ENCODE measurements around the gene SLC25A26. TPM values are rescaled to one million over a fixed set of nuclear protein-coding genes. Genes with fewer than 3 reads are reported as not detected.

The SLC25A26 gene
- total and polyA plus RNA-seq, 8 donors: 5.1 to 13.6 (median 9.9) TPM

DNA sequence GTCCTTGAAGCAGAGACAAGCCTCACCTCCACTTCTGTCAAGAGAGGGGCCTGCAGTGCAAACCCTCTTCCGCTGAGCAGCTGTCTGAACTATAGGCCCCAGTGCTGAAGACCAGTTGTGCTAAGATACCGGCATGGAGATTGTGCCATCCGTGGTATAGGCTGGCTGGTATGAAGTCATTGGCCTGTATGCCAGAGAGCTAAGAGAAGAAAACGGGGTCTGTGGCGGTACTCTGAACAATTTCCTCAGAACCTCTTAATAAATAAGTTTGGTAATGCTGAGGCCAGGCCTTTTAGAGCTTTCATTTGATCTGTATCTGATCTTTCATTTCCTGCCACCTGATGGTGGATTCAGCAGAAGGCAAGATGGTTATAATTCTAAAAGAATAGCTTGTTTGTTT lies 157.0 kb downstream of the SLC25A26 start:
- Histone ChIP-seq H3K36me3 (peaks cover 0 to 55% (median 43%) of the 10 kb centered on the region in 3 donors), H3K27ac (no peak overlapping the region), H3K9me3 (no peaks in the 10 kb centered on the region), H3K4me1 (peaks cover 0 to 21% (median 9%) of the 10 kb centered on the region in 3 donors), H3K27me3 (no peaks in the 10 kb centered on the region), H3K4me3 (no peak overlapping the region)
- FAIRE-seq: no peak
- no peak for TF ChIP-seq CTCF (IDR thresholded peaks at IDR 0.05)
- intact Hi-C loops (cut with DNase I): loop anchor here in 1 of 3 donors (10.0 kb wide), 1 partner anchor 103 kb away; no protein-coding TSS in a partner anchor
- WGBS, 2 donors: 91% methylated on average over 5 of the region's 5 CpGs
- ATAC-seq: no peak
- no peak for DNase-seq

- intact Hi-C loops (cut with DNase I): loop anchor here in 1 of 3 donors (10.0 kb wide), 1 partner anchor 103 kb away; no protein-coding TSS in a partner anchor
- Histone ChIP-seq H3K27ac (no peak overlapping the region), H3K9me3 (no peaks in the 10 kb centered on the region), H3K27me3 (no peaks in the 10 kb centered on the region), H3K4me3 (no peak overlapping the region), H3K4me1 (peaks cover 0 to 21% (median 9%) of the 10 kb centered on the region in 3 donors), H3K36me3 (peaks cover 0 to 60% (median 46%) of the 10 kb centered on the region in 3 donors)
- DNase-seq (no peak), FAIRE-seq (no peak), ATAC-seq (peak in 1 of 4 donors; percentile 14)
- 58 to 73% methylated on average over 5 of the region's 5 CpGs for WGBS, 2 donors
- peak in 3 of 4 donors; percentile 12 to 34 (median 23) for TF ChIP-seq CTCF (IDR thresholded peaks at IDR 0.05)
Observed at GRCh38 chr3:66378256-66378655, 157.5 kb downstream of the SLC25A26 start.

DNA sequence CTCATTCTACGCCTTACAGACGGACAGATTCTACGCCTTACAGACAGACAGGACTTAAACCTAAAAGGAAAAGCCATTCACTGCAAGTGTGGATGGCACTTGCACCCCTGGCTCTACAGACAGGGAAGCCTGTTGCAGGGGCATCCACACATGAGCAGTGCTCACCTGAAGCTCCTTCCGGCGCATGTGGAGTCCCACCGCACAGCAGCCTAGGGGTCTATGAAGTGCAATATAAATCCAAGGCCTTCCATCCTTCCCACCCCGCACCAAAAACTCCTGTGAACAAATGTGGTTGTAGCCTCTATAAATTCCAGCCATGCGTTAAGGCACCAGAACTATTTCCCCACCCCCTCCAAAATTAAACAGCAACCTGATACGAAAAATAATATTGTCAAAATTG lies 158.8 kb downstream of the SLC25A26 start:
- DNase-seq (no peak), FAIRE-seq (no peak), ATAC-seq (no peak)
- intact Hi-C loops (cut with DNase I): loop anchor here in 1 of 3 donors (10.0 kb wide), 1 partner anchor 105 kb away; no protein-coding TSS in a partner anchor
- 94% methylated on average over 9 of the region's 9 CpGs for WGBS, 2 donors
- Histone ChIP-seq H3K36me3 (peaks cover 0 to 73% (median 53%) of the 10 kb centered on the region in 3 donors), H3K27me3 (no peaks in the 10 kb centered on the region), H3K27ac (no peak overlapping the region), H3K4me1 (peaks cover 0 to 21% (median 9%) of the 10 kb centered on the region in 3 donors), H3K4me3 (no peak overlapping the region), H3K9me3 (no peaks in the 10 kb centered on the region)
- no peak for TF ChIP-seq CTCF (IDR thresholded peaks at IDR 0.05)

DNA sequence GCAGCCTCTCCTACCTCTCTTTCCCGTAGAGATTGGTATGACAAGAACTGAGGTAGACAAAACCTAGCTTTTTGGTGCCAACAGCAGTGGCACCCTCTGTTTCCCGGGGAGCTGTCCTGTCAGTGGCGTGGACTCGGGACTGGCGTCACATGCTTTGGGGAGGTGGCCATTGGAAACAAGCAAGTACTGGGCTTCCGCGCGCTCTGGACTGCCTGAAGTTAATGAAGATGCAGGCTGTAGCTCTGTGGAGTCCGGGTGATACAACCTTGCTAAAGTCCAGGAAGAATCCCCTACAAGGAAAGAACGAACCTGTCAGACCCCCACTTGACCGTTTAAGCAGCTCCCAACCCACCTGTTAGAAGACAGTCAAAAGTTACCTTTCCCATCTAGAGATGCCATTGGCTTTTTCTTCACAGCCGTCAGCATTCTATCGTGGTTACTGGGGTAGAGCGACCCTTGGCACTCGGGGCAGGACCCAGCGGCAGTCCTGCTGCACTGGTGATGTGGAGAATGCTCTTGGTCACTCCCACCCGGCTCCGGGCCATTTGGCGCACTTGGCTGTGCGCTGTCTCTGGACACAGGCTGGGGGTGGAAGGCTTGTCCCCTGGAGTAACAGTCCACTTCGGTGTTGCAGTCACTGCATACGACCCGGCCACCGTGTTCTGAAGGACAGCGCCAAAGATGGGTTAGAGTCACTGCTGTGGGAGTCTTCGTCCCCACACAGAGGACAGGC lies 159.6 kb downstream of the SLC25A26 start:
- no peak for TF ChIP-seq CTCF (IDR thresholded peaks at IDR 0.05)
- Histone ChIP-seq H3K4me1 (peaks cover 0 to 21% (median 9%) of the 10 kb centered on the region in 3 donors), H3K27ac (no peak overlapping the region), H3K27me3 (no peaks in the 10 kb centered on the region), H3K4me3 (no peak overlapping the region), H3K36me3 (peaks cover 0 to 81% (median 57%) of the 10 kb centered on the region in 3 donors), H3K9me3 (no peaks in the 10 kb centered on the region)
- intact Hi-C loops (cut with DNase I): no loop called here
- FAIRE-seq: no peak
- DNase-seq: no peak
- no peak for ATAC-seq
- WGBS, 2 donors: 86 to 93% methylated on average over 26 of the region's 26 CpGs

DNA sequence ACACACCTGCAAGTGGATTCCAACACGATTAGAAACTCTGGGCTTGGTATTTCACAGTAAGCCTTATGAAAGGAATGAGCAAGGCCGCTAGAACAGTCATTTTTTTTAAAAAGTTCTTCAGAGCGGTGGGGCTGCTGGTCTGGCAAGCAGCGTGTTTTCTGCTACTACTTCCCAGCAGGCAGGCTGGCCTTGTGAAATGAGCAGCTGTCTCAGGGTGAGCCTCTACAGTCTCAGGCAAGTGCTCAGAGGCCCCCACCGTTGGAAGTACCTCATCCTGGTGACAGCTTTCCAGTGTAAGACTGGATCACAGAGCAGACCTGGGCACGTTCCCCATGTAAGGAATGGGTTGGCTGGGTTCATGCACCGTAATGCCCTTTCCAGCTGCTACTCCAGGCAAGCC lies 160.8 kb downstream of the SLC25A26 start:
- Histone ChIP-seq H3K27me3 (no peaks in the 10 kb centered on the region), H3K36me3 (peaks cover 4 to 93% (median 69%) of the 10 kb centered on the region in 3 donors), H3K4me3 (no peak overlapping the region), H3K9me3 (no peaks in the 10 kb centered on the region), H3K4me1 (peaks cover 0 to 16% (median 9%) of the 10 kb centered on the region in 3 donors), H3K27ac (peak overlapping the region in 1 of 4 donors; percentile 22)
- ATAC-seq (peak; percentile 19 to 60 (median 60)), FAIRE-seq (no peak), DNase-seq (peak in 1 of 6 donors; percentile 78)
- intact Hi-C loops (cut with DNase I): no loop called here
- TF ChIP-seq CTCF (IDR thresholded peaks at IDR 0.05): no peak
- 53 to 60% methylated on average over 7 of the region's 7 CpGs for WGBS, 2 donors

Data from pancreas (tissue), 10 donors.